GM13976 (cell line): ENCODE data around the gene HOMER2.

ENCODE experiments used
- DNase-seq: peaks from one replicate; pipeline ENCODE4 v3.0.0; 2012; ENCODE audit warnings: low spot score
- in situ Hi-C: fragments of 300-500 bp; cut with MboI; formaldehyde crosslinking; loops from one replicate; pipeline ENCODE4 v1.12.0; 2022; ENCODE audit warnings: low sequenced_read_pairs, mixed read lengths, inconsistent platforms; ENCODE audit not compliant: unreplicated experiment
- TF ChIP-seq, protein P1 (sequence below): IDR thresholded peaks from 2 replicates; pipeline ENCODE4 v1.5.1; 2012; ENCODE audit warnings: borderline replicate concordance, mild to moderate bottlenecking; ENCODE audit not compliant: insufficient read depth; ENCODE audit errors: extremely low read depth, missing control alignments, control extremely low read depth

The HOMER2 gene

GRCh38 chr15:82917249-82917648, 35.3 kb downstream of the HOMER2 start:
- TF ChIP-seq, protein P1, sequence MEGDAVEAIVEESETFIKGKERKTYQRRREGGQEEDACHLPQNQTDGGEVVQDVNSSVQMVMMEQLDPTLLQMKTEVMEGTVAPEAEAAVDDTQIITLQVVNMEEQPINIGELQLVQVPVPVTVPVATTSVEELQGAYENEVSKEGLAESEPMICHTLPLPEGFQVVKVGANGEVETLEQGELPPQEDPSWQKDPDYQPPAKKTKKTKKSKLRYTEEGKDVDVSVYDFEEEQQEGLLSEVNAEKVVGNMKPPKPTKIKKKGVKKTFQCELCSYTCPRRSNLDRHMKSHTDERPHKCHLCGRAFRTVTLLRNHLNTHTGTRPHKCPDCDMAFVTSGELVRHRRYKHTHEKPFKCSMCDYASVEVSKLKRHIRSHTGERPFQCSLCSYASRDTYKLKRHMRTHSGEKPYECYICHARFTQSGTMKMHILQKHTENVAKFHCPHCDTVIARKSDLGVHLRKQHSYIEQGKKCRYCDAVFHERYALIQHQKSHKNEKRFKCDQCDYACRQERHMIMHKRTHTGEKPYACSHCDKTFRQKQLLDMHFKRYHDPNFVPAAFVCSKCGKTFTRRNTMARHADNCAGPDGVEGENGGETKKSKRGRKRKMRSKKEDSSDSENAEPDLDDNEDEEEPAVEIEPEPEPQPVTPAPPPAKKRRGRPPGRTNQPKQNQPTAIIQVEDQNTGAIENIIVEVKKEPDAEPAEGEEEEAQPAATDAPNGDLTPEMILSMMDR = no peak
- in situ Hi-C loops = no loop called here
- DNase-seq = no peak

- in situ Hi-C loops = no loop called here
- TF ChIP-seq, protein P1 = no peak
- no peak for DNase-seq
These were observed 36.2 kb downstream of the HOMER2 start for GRCh38 chr15:82916161-82916952.

DNA sequence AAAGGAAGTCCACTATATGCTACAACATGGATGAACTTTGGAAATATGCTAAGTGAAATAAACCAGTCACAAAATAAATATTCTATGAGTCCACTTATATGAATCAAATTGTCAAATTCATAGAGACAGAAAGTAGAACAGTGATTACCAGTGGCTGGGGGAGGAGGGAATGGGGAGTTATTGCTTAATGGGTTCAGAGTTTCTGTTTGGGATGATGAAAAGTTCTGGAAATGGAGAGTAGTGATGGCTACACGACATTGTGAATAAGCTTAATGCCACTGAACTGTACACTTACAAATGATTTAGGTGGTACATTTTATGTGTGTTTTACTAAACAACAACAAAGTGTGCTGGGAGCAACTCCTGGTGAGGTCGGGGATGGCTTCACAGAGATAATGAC, 38.1 kb downstream of the HOMER2 start:
- TF ChIP-seq, protein P1 = no peak

GRCh38 chr15:82911458-82911857, 41.1 kb downstream of the HOMER2 start:
- in situ Hi-C loops = no loop called here
- DNase-seq = no peak
- TF ChIP-seq, protein P1 = no peak

More for the DNA sequence above, 38.1 kb downstream of the HOMER2 start:
- no peak for DNase-seq
- in situ Hi-C loops = no loop called here

DNA sequence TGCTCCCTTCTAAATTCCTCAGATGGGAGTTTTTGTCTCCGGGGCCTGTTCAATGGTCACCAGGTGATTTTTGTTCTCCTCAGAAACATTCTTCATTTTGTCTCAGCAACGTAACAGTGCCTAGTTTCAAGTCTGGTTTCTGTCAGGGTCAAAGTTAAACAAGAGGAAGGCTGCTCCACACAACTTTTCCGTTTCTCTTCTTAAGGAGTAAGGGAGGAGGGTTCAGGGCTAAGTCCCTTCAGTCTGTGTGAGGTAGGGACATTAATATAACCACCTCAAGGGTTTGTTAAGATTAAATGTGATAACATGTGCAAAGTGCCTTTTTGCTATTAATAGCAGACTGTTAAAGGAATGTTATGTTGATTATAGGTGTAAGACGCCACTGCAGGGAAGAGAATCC, 41.8 kb downstream of the HOMER2 start:
- no peak for DNase-seq
- in situ Hi-C loops = no loop called here
- TF ChIP-seq, protein P1 = no peak

DNA sequence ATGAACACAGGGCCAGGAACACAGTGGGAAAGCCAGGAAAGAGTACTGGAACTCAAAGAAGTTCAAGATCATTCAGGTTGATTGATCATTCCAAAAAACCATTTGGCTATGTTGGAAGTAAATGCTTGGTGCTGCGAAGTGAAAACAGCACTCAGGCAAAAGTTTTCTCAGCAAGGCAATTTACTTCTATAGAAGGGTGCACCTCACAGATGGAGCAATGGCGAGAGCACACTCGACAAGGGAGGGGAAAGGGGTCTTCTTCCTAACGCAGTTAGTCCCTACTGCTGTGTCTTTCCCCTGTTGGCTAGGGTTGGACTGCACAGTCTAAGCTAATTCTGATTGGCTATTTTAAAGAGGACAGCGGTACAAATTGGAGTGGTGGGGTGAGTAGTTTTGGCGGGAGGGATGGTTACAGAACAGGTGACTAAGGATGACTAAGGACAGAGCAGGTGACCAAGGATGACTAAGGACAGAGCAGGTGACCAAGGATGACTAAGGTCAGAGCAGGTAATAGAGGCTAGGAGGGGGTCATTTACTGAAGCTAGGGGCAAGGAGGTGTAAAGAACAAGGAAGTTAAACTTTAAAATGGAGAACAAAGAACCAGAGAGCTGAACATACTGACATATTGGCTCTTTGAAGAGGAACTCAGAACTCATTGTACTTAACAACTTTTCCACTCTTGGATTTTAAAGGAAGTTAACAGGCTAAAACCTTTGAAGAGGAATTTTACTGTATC, 43.3 kb downstream of the HOMER2 start:
- TF ChIP-seq, protein P1 = no peak
- no peak for DNase-seq
- in situ Hi-C loops = no loop called here

DNA sequence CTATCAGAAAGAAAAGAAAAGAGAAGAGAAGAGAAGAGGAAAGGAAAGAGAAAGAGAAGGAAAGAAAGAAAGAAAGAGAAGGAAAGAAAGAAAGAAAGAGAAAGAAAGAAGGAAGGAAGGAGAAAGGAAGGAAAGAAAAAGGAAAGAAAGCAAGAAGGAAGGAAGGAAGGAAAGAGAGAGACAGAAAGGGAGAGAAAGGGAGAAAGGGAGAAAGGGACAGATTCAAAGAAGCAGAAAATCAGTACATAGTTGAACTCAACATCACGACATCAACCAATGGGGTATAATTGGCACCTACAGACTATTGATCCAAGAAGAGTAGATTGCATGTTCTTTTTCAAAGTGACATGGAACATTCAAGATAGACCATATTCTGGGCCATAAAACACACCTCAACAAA, 45.2 kb downstream of the HOMER2 start:
- in situ Hi-C loops = no loop called here
- DNase-seq = no peak
- TF ChIP-seq, protein P1 = no peak
